Kidney glomerular epithelial cell (primary cell): ENCODE data around the gene DLAT.
"Not testable (repeated sequence)": the region's sequence is repeated elsewhere in the genome, so short reads cannot be mapped to it uniquely, and the experiment has no call there.

Source experiments
- DNase-seq: peaks from one replicate; lab custom pipeline; 2025; lab: John Stamatoyannopoulos, UW

The DLAT gene

DNA sequence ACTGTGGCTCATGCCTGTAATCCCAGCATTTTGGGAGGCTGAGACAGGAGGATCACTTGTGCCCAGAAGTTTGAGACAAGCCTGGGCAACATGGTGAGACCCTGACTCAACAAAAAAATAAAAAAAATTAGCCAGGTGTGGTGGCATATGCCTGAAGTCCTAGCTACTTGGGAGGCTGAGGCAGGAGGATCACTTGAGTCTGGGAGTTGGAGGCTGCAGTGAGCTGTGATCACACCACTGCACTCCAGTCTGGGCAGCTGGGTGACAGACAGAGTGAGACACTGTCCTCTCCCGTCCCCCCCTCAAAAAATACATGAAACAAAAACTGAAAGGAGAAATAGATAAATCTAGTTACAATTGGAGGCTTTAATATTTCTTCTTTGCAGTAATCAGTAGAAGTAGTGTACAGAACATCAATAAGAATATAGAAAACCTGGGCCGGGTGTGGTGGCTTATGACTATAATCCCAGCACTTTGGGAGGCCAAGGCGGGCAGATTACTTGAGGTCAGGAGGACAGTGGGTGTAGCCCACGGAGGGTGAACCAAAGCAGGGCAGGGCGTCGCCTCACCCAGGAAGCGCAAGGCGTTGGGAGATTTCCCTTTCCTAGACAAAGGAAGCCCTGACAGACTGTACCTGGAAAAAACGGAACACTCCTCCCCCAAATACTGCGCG is 19.6 kb upstream of the DLAT start:
- DNase-seq = no peak

DNA sequence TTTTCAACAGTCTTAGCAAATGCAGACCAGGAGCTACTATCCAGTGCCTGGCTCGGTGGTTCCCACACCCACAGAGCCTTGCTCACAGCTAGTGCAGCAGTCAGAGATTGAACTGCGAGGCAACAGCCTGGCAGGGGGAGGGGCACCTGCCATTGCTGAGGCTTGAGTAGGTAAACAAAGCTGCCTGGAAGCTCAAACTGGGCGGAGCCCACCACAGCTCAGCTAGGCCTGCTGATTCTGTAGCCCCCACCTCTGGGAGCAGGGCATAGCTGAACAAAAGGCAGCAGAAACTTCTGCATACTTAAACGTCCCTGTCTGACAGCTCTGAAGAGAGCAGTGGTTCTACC is 19.1 kb upstream of the DLAT start:
- not testable (repeated sequence) for DNase-seq

GRCh38 chr11:112011451-112011850 is 13.8 kb upstream of the DLAT start:
- not testable (repeated sequence) for DNase-seq

- no peak for DNase-seq
Measured at GRCh38 chr11:112012874-112013273, 12.3 kb upstream of the DLAT start.

DNA sequence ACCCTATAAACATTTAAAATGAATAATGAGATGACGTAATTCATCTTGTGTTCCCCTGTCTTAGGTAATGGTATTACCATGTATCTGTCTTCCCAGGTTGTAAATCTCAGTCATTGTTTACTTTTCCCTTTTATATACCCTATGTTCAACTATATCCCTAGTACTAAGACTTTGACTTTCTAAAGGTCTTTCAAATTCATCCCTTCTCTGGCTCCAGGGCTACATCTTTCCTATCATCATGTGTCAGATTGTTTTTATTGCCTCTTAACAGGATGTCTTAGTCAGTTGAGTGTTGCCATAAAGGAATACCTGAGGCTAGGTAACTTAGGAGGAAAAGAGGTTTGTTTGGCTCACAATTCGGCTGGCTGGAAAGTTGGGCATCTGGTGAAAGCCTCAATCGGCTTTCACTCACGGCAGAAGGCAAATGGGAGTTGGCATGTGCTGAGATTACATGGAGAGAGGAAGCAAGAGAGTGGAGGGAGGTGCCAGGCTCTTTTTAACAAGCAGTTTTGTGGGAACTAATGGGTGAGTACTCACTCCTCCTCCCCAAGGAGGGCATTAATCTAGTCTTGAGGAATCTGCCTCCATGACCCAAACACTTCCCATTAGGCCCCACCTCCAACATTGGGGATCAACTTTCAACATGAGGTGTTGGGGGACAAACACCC is 11.6 kb upstream of the DLAT start:
- DNase-seq = no peak

DNA sequence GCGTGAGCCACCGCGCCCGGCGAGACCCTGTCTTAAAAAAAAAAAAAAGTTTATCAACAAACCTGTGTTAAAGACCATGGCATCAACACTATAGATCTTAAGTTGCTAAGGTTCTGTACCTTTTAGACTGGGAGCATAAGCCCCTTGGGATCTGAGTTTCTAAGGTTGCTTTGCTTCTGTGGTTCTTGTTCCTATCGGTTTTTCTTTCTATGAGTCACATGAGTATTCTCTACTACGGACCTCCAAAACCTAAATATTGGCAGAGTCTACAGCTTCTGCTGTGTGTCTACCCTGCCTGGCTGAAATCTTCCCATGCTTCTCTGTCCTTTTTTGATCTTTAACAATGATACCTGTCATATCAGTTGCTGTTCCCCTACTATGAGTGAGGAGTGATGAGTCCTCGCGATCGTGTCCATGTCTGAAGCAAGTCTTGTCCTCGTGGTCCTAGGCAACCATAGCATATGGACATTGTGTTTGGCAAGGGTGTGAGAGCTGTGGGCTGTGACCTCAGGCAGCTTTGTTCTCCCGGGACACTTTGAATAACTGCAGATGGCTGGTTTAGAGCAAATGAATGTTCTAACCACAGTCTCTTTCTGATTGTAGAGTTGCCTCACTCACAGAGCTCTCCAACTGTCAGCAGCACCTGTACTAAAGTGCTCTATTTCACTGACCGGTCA is 9.0 kb upstream of the DLAT start:
- DNase-seq = no peak

DNA sequence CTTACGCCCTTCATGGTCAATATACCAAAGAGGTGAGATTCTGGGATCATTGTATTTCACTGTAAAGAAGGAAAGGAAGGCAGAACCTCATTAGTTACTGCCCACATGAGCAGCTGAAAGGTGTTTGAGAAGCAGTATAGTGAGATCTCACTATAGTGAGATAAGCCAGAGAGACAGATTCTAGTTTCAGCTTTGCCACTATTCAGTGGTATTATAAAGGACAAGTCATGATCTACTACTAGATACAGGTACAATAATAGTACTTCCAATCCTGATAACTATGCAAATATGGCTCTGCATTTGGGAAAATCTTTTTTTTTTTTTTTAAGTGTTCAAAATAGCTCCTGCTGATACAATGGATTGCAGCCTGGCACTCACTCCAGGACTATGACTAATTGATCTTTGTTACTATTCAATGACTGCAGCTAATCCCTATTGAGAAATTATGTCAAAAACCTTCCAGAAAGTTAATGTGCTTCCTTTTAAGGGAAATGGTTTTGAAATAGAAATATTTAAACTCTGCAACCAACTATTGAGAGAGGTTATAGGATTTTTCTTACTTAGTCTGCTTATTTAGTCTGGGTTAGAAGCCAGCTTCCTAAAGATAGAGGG is 8.3 kb upstream of the DLAT start:
- no peak for DNase-seq

DNA sequence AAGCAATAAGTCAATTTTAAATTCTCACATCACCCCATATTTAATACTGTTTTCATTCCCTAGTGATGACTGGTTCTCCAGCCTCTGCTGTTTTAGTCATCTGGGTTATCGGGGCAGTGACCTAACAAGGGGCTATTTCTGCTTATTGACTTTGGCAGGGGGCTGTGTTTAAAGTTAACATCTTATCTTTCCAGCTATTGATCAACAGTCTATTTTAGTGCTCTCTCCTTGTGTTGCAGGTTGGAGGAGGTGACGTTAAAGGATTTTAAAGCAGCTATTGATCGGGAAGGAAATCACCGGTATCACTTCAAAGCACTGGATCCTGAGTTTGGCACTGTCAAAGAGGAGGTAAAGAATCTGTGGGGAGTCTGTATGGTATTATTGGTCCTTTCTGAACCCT is 7.7 kb upstream of the DLAT start:
- DNase-seq = no peak

- DNase-seq = no peak
Measured at GRCh38 chr11:112019066-112019465, 6.1 kb upstream of the DLAT start.

DNA sequence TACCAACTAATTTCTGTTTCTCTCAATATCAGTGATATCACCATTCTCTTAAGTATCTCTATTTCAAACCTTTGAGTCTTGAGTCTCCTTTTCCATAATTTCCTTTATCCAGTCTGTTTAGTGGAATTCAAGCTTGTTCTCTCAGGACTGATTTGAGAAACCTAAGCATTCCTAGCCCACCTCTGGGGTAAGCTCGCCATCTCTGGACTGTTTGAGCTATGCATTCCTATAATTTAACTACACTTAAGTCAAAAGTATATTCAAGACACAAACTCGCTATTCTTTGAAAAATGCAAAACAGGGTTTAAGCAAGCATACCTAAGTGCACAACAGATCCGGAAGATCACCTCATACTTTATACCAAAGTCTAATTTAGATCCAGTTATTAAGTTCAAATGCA is 2.1 kb upstream of the DLAT start:
- DNase-seq = no peak

GRCh38 chr11:112024178-112024772 is 933 bp upstream of the DLAT start:
- no peak for DNase-seq

- peak; percentile 13 for DNase-seq
Measured at GRCh38 chr11:112025707-112026106, 499 bp downstream of the DLAT start.

DNA sequence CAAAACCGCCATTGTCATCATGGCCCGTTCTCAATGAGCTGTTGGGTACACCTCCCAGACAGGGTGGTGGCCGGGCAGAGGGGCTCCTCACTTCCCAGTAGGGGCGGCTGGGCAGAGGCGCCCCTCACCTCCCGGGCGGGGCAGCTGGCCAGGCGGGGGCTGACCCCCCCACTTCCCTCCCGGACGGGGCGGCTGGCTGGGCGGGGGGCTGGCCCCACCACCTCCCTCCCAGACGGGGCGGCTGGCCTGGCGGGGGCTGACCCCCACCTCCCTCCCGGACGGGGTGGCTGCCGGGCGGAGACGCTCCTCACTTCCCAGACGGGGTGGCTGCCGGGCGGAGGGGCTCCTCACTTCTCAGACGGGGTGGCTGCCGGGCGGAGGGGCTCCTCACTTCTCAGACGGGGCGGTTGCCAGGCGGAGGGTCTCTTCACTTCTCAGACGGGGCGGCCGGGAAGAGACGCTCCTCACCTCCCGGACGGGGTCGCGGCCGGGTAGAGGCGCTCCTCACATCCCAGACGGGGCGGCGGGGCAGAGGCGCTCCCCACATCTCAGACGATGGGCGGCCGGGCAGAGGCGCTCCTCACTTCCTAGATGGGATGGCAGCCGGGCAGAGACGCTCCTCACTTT is 1.7 kb downstream of the DLAT start:
- DNase-seq = not testable (repeated sequence)

DNA sequence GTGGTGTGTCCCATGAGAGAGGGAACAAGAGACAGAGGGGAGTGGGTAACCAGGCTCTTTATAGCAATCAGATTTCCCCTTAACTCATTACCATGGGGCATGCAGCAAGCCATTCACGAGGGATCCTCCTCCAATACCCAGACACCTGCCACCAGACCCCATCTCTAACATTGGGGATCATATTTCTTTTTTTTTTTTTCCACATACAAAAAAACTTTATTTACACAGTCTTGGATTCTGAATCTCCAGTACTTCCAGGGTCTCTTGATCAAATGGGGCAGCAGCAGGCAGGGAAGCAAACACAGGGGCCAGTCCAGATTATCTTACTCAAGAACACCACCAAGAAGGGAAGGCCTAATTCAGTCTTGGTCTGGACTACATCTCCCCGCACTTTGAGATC is 4.3 kb downstream of the DLAT start:
- DNase-seq = no peak

DNA sequence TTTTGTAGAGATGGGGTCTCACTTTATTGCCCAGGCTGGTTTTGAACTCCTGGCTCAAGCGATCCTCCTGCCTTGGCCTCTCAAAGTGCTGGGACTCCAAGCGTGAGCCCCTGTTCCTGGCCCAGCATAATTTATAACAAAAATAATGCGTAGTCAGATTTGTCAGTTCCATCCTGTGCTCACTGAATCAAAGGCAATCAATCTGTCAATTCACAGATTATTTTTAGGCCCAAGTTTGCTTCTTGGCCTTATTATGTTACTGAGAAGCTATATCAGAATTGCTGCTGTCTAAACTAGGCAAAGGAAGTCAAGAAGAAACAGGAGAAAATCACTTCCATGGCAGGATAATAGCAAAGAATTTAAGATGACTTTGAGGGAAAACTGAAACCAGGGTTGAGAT is 8.7 kb downstream of the DLAT start:
- no peak for DNase-seq

GRCh38 chr11:112037527-112037926 is 12.3 kb downstream of the DLAT start:
- DNase-seq = no peak

DNA sequence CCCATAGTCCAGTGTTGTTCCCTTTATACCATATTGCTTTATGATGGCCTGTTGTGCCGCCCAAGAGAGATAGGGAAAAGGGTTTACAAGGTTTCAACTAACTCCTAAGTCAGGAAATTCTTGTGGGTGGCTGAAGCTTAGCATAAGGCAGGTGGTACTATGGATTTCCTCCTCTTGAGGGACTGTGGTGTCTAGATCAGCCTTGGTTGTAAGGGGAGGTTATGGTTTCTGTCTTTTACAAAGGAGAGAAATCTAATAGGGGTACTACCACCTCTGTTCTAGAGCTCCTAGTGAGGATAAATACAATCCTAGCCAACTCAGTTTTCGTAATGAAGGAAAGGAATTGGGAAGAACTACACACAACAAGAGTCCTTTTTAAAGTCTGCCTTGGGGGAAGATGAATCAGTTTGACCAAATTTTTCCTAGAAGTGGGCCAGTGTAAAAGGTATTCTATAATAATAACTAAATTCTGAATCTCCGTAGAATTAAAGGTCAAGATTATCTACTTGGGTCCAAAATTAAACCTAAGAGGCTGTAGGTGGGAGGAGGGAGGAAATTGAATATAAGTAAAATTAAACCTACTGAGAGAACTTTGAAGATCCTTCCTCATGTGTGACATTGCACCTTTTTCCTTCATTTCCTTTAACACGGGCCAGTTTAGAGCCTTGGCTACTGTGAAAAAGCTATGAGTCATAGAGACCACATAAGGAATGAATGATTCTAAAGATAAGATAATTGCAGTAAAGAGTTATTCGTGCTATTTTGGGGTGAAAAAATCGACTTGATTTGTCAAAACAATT is 17.2 kb downstream of the DLAT start:
- DNase-seq = no peak

DNA sequence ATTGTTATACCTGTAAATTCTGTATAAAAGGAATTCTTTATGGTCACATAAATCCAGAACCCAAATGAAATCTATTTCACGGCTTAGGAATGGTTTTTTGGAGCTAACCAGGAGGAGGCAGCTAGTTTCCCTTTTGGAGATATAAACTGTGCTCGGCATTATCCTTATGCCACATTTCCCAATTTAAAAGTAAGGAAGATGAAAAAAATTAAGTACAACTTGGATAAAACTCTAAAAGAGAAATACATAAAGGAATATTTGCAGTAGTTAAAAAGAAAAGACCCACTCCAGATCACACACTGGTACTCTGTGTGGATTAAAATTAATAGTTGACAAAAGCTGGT is 17.7 kb downstream of the DLAT start:
- no peak for DNase-seq

DNA sequence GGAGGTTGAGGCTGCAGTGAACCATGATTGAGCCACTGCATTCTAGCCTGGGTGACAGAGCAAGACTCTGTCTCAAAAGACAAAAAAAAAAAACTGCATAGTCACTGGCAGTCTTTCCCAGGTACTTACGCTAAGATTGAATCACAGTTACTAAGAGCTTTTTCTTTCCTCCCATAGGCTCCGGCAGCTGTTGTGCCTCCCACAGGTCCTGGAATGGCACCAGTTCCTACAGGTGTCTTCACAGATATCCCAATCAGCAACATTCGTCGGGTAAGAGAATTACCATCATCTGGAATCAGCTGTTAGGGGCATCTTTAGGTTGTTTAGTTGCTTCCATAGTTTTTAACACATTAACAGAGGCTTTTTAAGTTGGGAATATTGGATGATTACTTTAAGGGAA is 19.8 kb downstream of the DLAT start:
- no peak for DNase-seq

- not testable (repeated sequence) for DNase-seq
Measured at GRCh38 chr11:112046647-112047046, 21.4 kb downstream of the DLAT start.

- not testable (repeated sequence) for DNase-seq
Measured at GRCh38 chr11:112048256-112048655, 23.0 kb downstream of the DLAT start.
